Activated CD4-positive, alpha-beta T cell treated with anti-CD3 and anti-CD28 coated beads for 1 hour (primary cell): ENCODE data around the gene KNDC1.
"Not testable (repeated sequence)": the region's sequence is repeated elsewhere in the genome, so short reads cannot be mapped to it uniquely, and the experiment has no call there.

ENCODE experiments used
- DNase-seq: peaks from one replicate; pipeline ENCODE4 v3.0.0-alpha.2; 2020

The KNDC1 gene

GRCh38 chr10:133126431-133127290, 33.4 kb upstream of the KNDC1 start:
- no peak for DNase-seq

GRCh38 chr10:133127291-133128125, 32.5 kb upstream of the KNDC1 start:
- no peak for DNase-seq

- DNase-seq = no peak
These were observed 31.6 kb upstream of the KNDC1 start for GRCh38 chr10:133128126-133129070.

GRCh38 chr10:133129071-133129858, 30.8 kb upstream of the KNDC1 start:
- DNase-seq = no peak

GRCh38 chr10:133129859-133130495, 30.0 kb upstream of the KNDC1 start:
- DNase-seq = no peak

GRCh38 chr10:133130602-133131001, 29.4 kb upstream of the KNDC1 start:
- DNase-seq = no peak

GRCh38 chr10:133131053-133131452, 29.0 kb upstream of the KNDC1 start:
- no peak for DNase-seq

GRCh38 chr10:133131734-133132472, 28.1 kb upstream of the KNDC1 start:
- no peak for DNase-seq

- DNase-seq = no peak
These were observed 27.3 kb upstream of the KNDC1 start for GRCh38 chr10:133132473-133133291.

- no peak for DNase-seq
These were observed 26.4 kb upstream of the KNDC1 start for GRCh38 chr10:133133471-133134231.

- no peak for DNase-seq
These were observed 25.5 kb upstream of the KNDC1 start for GRCh38 chr10:133134411-133135115.

GRCh38 chr10:133135116-133135465, 24.9 kb upstream of the KNDC1 start:
- DNase-seq = no peak

GRCh38 chr10:133137486-133138145, 22.4 kb upstream of the KNDC1 start:
- not testable (repeated sequence) for DNase-seq

- DNase-seq = no peak
These were observed 20.4 kb upstream of the KNDC1 start for GRCh38 chr10:133139551-133140065.

- DNase-seq = no peak
These were observed 19.4 kb upstream of the KNDC1 start for GRCh38 chr10:133140417-133141143.

GRCh38 chr10:133141144-133141957, 18.7 kb upstream of the KNDC1 start:
- DNase-seq = no peak
